H9 (cell line): ENCODE data around the gene ARHGAP15. TPM values are rescaled to one million over a fixed set of nuclear protein-coding genes. Genes with fewer than 3 reads are reported as not detected.

ENCODE experiments used
- DNase-seq: peaks from one replicate; pipeline ENCODE4 v3.0.0-alpha.2; 2017
- H2AFZ ChIP-seq: one replicate; pipeline ENCODE4 v1.6.1; 2013; ENCODE audit warnings: mild to moderate bottlenecking, low read length, control low read depth, moderate library complexity
- H2AK5ac ChIP-seq: 2 replicates; pipeline ENCODE4 v1.6.1; 2013; ENCODE audit warnings: low read length, control low read depth, mixed read lengths; ENCODE audit not compliant: insufficient read length
- H2BK120ac ChIP-seq: one replicate; pipeline ENCODE4 v1.6.1; 2013; ENCODE audit warnings: low read depth, mild to moderate bottlenecking, low read length, control low read depth, inconsistent platforms; ENCODE audit not compliant: poor library complexity, severe bottlenecking
- H2BK12ac ChIP-seq: 2 replicates; pipeline ENCODE4 v1.6.1; 2013; ENCODE audit warnings: low read length, control low read depth, mixed read lengths, low read depth; ENCODE audit not compliant: insufficient read length
- H2BK15ac ChIP-seq: 2 replicates; pipeline ENCODE4 v1.6.1; 2013; ENCODE audit warnings: low read depth, low read length, control low read depth
- H2BK20ac ChIP-seq: one replicate; pipeline ENCODE4 v1.6.1; 2013; ENCODE audit warnings: low read depth, mild to moderate bottlenecking, low read length, control low read depth, inconsistent platforms; ENCODE audit not compliant: poor library complexity, severe bottlenecking
- H2BK5ac ChIP-seq: 2 replicates; pipeline ENCODE4 v1.6.1; 2013; ENCODE audit warnings: low read length, control low read depth, mixed read lengths; ENCODE audit not compliant: insufficient read length
- H3K14ac ChIP-seq: 2 replicates; pipeline ENCODE4 v1.6.1; 2013; ENCODE audit warnings: low read length, control low read depth; ENCODE audit not compliant: insufficient read depth
- H3K18ac ChIP-seq: 2 replicates; pipeline ENCODE4 v1.6.1; 2013; ENCODE audit warnings: low read depth, mild to moderate bottlenecking, mixed read lengths, low read length, control low read depth; ENCODE audit not compliant: insufficient read length
- H3K23ac ChIP-seq: 2 replicates; pipeline ENCODE4 v1.6.1; 2013; ENCODE audit warnings: low read length, control low read depth, mixed read lengths, low read depth; ENCODE audit not compliant: insufficient read length
- H3K23me2 ChIP-seq: 2 replicates; pipeline ENCODE4 v1.6.1; 2013; ENCODE audit warnings: low read depth, mild to moderate bottlenecking, mixed read lengths, low read length, control low read depth; ENCODE audit not compliant: insufficient read length, poor library complexity, severe bottlenecking
- H3K27ac ChIP-seq: 2 replicates; pipeline ENCODE4 v1.5.1; 2013; ENCODE audit warnings: low read length, control low read depth, mixed read lengths, low read depth; ENCODE audit not compliant: insufficient read length
- H3K27me3 ChIP-seq: 2 replicates; pipeline ENCODE4 v1.6.1; 2013; ENCODE audit warnings: low read length, control low read depth, inconsistent platforms; ENCODE audit not compliant: insufficient read depth
- H3K4ac ChIP-seq: 2 replicates; pipeline ENCODE4 v1.6.1; 2013; ENCODE audit warnings: low read depth, mild to moderate bottlenecking, control low read depth, inconsistent platforms, low read length, moderate library complexity
- H3K4me1 ChIP-seq: 2 replicates; pipeline ENCODE4 v1.6.1; 2013; ENCODE audit warnings: low read length, control low read depth, inconsistent platforms; ENCODE audit not compliant: insufficient read depth
- H3K4me2 ChIP-seq: 2 replicates; pipeline ENCODE4 v1.6.1; 2013; ENCODE audit warnings: low read length, control low read depth, mixed read lengths; ENCODE audit not compliant: insufficient read length, insufficient read depth
- H3K56ac ChIP-seq: 2 replicates; pipeline ENCODE4 v1.6.1; 2013; ENCODE audit warnings: low read depth, mild to moderate bottlenecking, mixed read lengths, low read length, control low read depth; ENCODE audit not compliant: insufficient read length
- H3K79me1 ChIP-seq: 2 replicates; pipeline ENCODE4 v1.6.1; 2013; ENCODE audit warnings: low read depth, mild to moderate bottlenecking, moderate library complexity, low read length, control low read depth, inconsistent platforms; ENCODE audit not compliant: insufficient read depth, poor library complexity, severe bottlenecking
- H3K79me2 ChIP-seq: 2 replicates; pipeline ENCODE4 v1.6.1; 2013; ENCODE audit warnings: low read length, control low read depth, inconsistent platforms; ENCODE audit not compliant: insufficient read depth
- H3K9ac ChIP-seq: 2 replicates; pipeline ENCODE4 v1.6.1; 2013; ENCODE audit warnings: low read length, control low read depth, mixed read lengths; ENCODE audit not compliant: insufficient read length; ENCODE audit errors: extremely low read depth
- H3K9me3 ChIP-seq: one replicate; pipeline ENCODE4 v1.6.1; 2013; ENCODE audit warnings: low read depth, low read length, inconsistent platforms; ENCODE audit not compliant: control insufficient read depth
- H3T11ph ChIP-seq: one replicate; pipeline ENCODE4 v1.6.1; 2013; ENCODE audit warnings: mild to moderate bottlenecking, low read length, control low read depth, inconsistent platforms
- H4K20me1 ChIP-seq: one replicate; pipeline ENCODE4 v1.6.1; 2013; ENCODE audit not compliant: control insufficient read depth, insufficient read length, insufficient read depth
- H4K5ac ChIP-seq: 2 replicates; pipeline ENCODE4 v1.6.1; 2013; ENCODE audit warnings: low read depth, mild to moderate bottlenecking, mixed read lengths, low read length, control low read depth; ENCODE audit not compliant: insufficient read length
- H4K8ac ChIP-seq: replicated peaks from 2 replicates; pipeline ENCODE4 v1.6.1; 2013; ENCODE audit warnings: low read length, control low read depth, mixed read lengths, low read depth; ENCODE audit not compliant: insufficient read length
- H4K91ac ChIP-seq: 2 replicates; pipeline ENCODE4 v1.6.1; 2013; ENCODE audit warnings: low read depth, mild to moderate bottlenecking, moderate library complexity, mixed read lengths, low read length, control low read depth; ENCODE audit not compliant: insufficient read length
- H3K27ac Mint-ChIP-seq, 3 experiments: 2 replicates in 2 of 3; 3 replicates in 1 of 3; pipeline ENCODE4 v1.8.0; 2020 to 2021; ENCODE audit warnings: mixed read lengths in 3 of 3, mild to moderate bottlenecking in 1 of 3, moderate library complexity in 1 of 3
- H3K27me3 Mint-ChIP-seq: 2 replicates; pipeline ENCODE4 v1.8.0; 2021; ENCODE audit warnings: low read depth, mild to moderate bottlenecking, moderate library complexity, mixed read lengths
- H3K36me3 Mint-ChIP-seq, 3 experiments: 2 replicates in 2 of 3; 3 replicates in 1 of 3; pipeline ENCODE4 v1.8.0; 2020 to 2021; ENCODE audit warnings: low read depth in 3 of 3, mixed read lengths in 3 of 3; ENCODE audit not compliant: insufficient read depth in 1 of 3
- H3K4me1 Mint-ChIP-seq, 2 experiments: 2 replicates each; pipeline ENCODE4 v1.8.0; 2020; ENCODE audit warnings: mixed read lengths in 2 of 2
- H3K4me3 Mint-ChIP-seq, 2 experiments: 2 replicates in 1 of 2; 3 replicates in 1 of 2; pipeline ENCODE4 v1.8.0; 2020 to 2021; ENCODE audit warnings: mild to moderate bottlenecking in 2 of 2, mixed read lengths in 2 of 2, moderate library complexity in 1 of 2
- H3K9me3 Mint-ChIP-seq, 2 experiments: 2 replicates in 1 of 2; 3 replicates in 1 of 2; pipeline ENCODE4 v1.8.0; 2020; ENCODE audit warnings: mild to moderate bottlenecking in 2 of 2, mixed read lengths in 2 of 2, moderate library complexity in 1 of 2
- WGBS: extraction: QIAGEN DNeasy Blood & Tissue Kit; methylation state at CpG from one replicate; pipeline ENCODE4 v1.1.7; 2013; ENCODE audit warnings: missing lambda C conversion rate, low lambda C conversion rate, mixed read lengths; ENCODE audit not compliant: insufficient read length; ENCODE audit errors: extremely low coverage; 5-methylcytosine and 5-hydroxymethylcytosine counted together
- total RNA-seq: library from RNA; stranded (reverse); gene quantifications from 2 replicates; pipeline ENCODE4 v1.2.1, GENCODE V29; 2021
- TF ChIP-seq, protein P1 (sequence below): fragments of 200-600 bp; sonication (generic); conservative IDR thresholded peaks from 3 replicates; pipeline ENCODE4 v1.8.0; 2021; ENCODE audit warnings: antibody characterized with exemption, mild to moderate bottlenecking

ARHGAP15 gene
- total RNA-seq, 1 experiment from 2014 or later = not detected

DNA sequence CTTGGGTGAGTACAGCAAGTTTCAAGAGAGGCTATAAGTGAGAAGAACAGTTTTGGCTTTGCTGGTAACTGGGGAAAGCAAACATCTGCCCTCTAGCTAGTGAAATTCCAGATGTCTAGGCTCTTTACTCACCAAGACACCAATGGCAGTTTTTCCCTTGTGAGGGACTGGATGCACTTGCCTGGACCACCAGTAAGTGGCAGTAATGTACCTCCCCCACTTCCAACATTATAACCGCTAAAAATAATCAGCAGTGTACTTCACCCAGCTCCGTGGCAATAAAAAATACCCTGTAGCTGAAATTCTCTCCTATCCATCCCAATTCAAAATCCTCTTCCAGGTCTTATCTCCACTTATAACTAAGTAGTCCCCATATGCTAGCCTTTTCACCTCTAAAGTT is 383.9 kb downstream of the ARHGAP15 start:
- Histone ChIP-seq H2AFZ (no peak overlapping the region), H2AK5ac (no peak overlapping the region), H3K56ac (no peak overlapping the region), H3K27me3 (no peaks in the 10 kb centered on the region), H3K23ac (no peak overlapping the region), H4K5ac (no peak overlapping the region), H2BK15ac (no peak overlapping the region), H3K9me3 (no peaks in the 10 kb centered on the region), H3K14ac (no peak overlapping the region), H3K23me2 (no peaks in the 10 kb centered on the region), H3K27ac (no peak overlapping the region), H3K18ac (no peak overlapping the region), H4K8ac (no peak overlapping the region), H3K4ac (no peak overlapping the region), H3K79me1 (no peaks in the 10 kb centered on the region), H3T11ph (no peak overlapping the region), H2BK5ac (no peak overlapping the region), H2BK12ac (no peak overlapping the region), H4K91ac (no peak overlapping the region), H3K9ac (no peak overlapping the region), H3K79me2 (no peaks in the 10 kb centered on the region), H4K20me1 (no peaks in the 10 kb centered on the region), H3K4me1 (no peaks in the 10 kb centered on the region), H2BK20ac (no peak overlapping the region), H2BK120ac (no peak overlapping the region), H3K4me2 (no peak overlapping the region)
- H3K9me3 Mint-ChIP-seq = no peaks in the 10 kb centered on the region
- no peak overlapping the region for H3K4me3 Mint-ChIP-seq
- no CpG with 5 or more reads among the region's 2 CpGs for WGBS
- H3K27me3 Mint-ChIP-seq = no peaks in the 10 kb centered on the region
- peak; percentile 62 for DNase-seq
- TF ChIP-seq, protein P1, sequence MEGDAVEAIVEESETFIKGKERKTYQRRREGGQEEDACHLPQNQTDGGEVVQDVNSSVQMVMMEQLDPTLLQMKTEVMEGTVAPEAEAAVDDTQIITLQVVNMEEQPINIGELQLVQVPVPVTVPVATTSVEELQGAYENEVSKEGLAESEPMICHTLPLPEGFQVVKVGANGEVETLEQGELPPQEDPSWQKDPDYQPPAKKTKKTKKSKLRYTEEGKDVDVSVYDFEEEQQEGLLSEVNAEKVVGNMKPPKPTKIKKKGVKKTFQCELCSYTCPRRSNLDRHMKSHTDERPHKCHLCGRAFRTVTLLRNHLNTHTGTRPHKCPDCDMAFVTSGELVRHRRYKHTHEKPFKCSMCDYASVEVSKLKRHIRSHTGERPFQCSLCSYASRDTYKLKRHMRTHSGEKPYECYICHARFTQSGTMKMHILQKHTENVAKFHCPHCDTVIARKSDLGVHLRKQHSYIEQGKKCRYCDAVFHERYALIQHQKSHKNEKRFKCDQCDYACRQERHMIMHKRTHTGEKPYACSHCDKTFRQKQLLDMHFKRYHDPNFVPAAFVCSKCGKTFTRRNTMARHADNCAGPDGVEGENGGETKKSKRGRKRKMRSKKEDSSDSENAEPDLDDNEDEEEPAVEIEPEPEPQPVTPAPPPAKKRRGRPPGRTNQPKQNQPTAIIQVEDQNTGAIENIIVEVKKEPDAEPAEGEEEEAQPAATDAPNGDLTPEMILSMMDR = peak; percentile 85
- H3K36me3 Mint-ChIP-seq = no peaks in the 10 kb centered on the region
- H3K27ac Mint-ChIP-seq = no peak overlapping the region
- peaks cover 4 to 5% of the 10 kb centered on the region in 2 experiments; a peak in 2 of 4 replicates for H3K4me1 Mint-ChIP-seq
